Neutrophil (primary cell): Measurements from ENCODE around the gene DNASE1L3.
A peak's percentile ranks its signal among the peaks of the same experiment; 100 is the strongest.

ENCODE experiments used
- H3K27ac ChIP-seq: fragments of 200-600 bp; sonication (generic); 2 replicates; pipeline ENCODE4 v1.5.1; 2016; ENCODE audit warnings: mild to moderate bottlenecking, moderate library complexity
- H3K27me3 ChIP-seq: fragments of 200-600 bp; sonication (generic); 2 replicates; pipeline ENCODE4 v1.6.0; 2016; ENCODE audit warnings: mild to moderate bottlenecking
- H3K36me3 ChIP-seq: fragments of 200-600 bp; sonication (generic); 2 replicates; pipeline ENCODE4 v1.5.1; 2017
- H3K4me1 ChIP-seq, 2 experiments: fragments of 200-600 bp in 1 of 2; sonication (generic) in 1 of 2; 1 replicate in 1 of 2; 2 replicates in 1 of 2; pipeline versions ENCODE4 v1.5.1 to v1.6.1; 2013 to 2016; ENCODE audit warnings: low read depth in 1 of 2, low read length in 1 of 2, mild to moderate bottlenecking in 1 of 2, moderate library complexity in 1 of 2; ENCODE audit not compliant: control insufficient read depth in 1 of 2, insufficient read depth in 1 of 2
- H3K4me3 ChIP-seq, 2 experiments: fragments of 200-600 bp in 1 of 2; sonication (generic) in 1 of 2; 1 replicate in 1 of 2; 2 replicates in 1 of 2; pipeline ENCODE4 v1.5.1; 2013 to 2016; ENCODE audit warnings: low read depth in 1 of 2, low read length in 1 of 2, mild to moderate bottlenecking in 1 of 2, moderate library complexity in 1 of 2
- H3K9me3 ChIP-seq: fragments of 200-600 bp; sonication (generic); 2 replicates; pipeline ENCODE4 v1.5.1; 2016
- CTCF ChIP-seq: fragments of 200-600 bp; sonication (generic); IDR thresholded peaks from 2 replicates; pipeline ENCODE4 v1.5.1; 2016; ENCODE audit warnings: antibody characterized with exemption

The DNASE1L3 gene

GRCh38 chr3:58178528-58179234 is 32.1 kb downstream of the DNASE1L3 start:
- H3K4me3 ChIP-seq, result no peak overlapping the region
- H3K27ac ChIP-seq, result no peak overlapping the region
- peaks cover 23% of the 10 kb centered on the region for H3K27me3 ChIP-seq
- H3K4me1 ChIP-seq, result peaks cover 8 to 9% of the 10 kb centered on the region in 2 experiments
- no peaks in the 10 kb centered on the region for H3K36me3 ChIP-seq
- H3K9me3 ChIP-seq, result no peaks in the 10 kb centered on the region
- TF ChIP-seq CTCF, result no peak

GRCh38 chr3:58177747-58178527 is 32.8 kb downstream of the DNASE1L3 start:
- TF ChIP-seq CTCF, result peak; percentile 91
- Histone ChIP-seq H3K4me1 (peaks cover 8 to 9% of the 10 kb centered on the region in 2 experiments), H3K27me3 (peaks cover 23% of the 10 kb centered on the region), H3K27ac (no peak overlapping the region), H3K36me3 (no peaks in the 10 kb centered on the region), H3K9me3 (no peaks in the 10 kb centered on the region), H3K4me3 (peak overlapping the region in 1 of 2 experiments; percentile 36)

- Histone ChIP-seq H3K27ac (no peak overlapping the region), H3K36me3 (no peaks in the 10 kb centered on the region)
- TF ChIP-seq CTCF, result no peak
These were observed 33.8 kb downstream of the DNASE1L3 start for GRCh38 chr3:58176827-58177489.

GRCh38 chr3:58176185-58176530 is 34.6 kb downstream of the DNASE1L3 start:
- no peaks in the 10 kb centered on the region for H3K9me3 ChIP-seq
- peaks cover 8 to 9% of the 10 kb centered on the region in 2 experiments for H3K4me1 ChIP-seq
- H3K4me3 ChIP-seq, result no peak overlapping the region
- H3K36me3 ChIP-seq, result no peaks in the 10 kb centered on the region
- no peak for TF ChIP-seq CTCF
- no peak overlapping the region for H3K27ac ChIP-seq
- peaks cover 23% of the 10 kb centered on the region for H3K27me3 ChIP-seq

More at GRCh38 chr3:58176827-58177489, 33.8 kb downstream of the DNASE1L3 start:
- Histone ChIP-seq H3K4me1 (peaks cover 8 to 9% of the 10 kb centered on the region in 2 experiments), H3K4me3 (no peak overlapping the region), H3K27me3 (peaks cover 23% of the 10 kb centered on the region), H3K9me3 (no peaks in the 10 kb centered on the region)

GRCh38 chr3:58175437-58176184 is 35.2 kb downstream of the DNASE1L3 start:
- Histone ChIP-seq H3K9me3 (no peaks in the 10 kb centered on the region), H3K27me3 (peaks cover 23% of the 10 kb centered on the region), H3K27ac (no peak overlapping the region), H3K36me3 (no peaks in the 10 kb centered on the region), H3K4me1 (peaks cover 8 to 9% of the 10 kb centered on the region in 2 experiments), H3K4me3 (no peak overlapping the region)
- no peak for TF ChIP-seq CTCF
